Common myeloid progenitor, CD34-positive (primary cell): Measurements from ENCODE around the gene SLC23A3.

Experiments used
- CTCF ChIA-PET: fragments of 350-600 bp; sonication (Branson Sonifier 250); formaldehyde crosslinking; loops from one replicate; lab custom pipeline; 2021; ENCODE audit warnings: antibody characterized with exemption; lab: Charles Lee
- POLR2A ChIA-PET: fragments of 350-600 bp; sonication (Branson Sonifier 250); formaldehyde crosslinking; loops from one replicate; lab custom pipeline; 2021; ENCODE audit warnings: antibody characterized with exemption; lab: Charles Lee
- DNase-seq, 3 donors: peaks; one replicate each; pipeline versions ENCODE4 v3.0.0 to v3.0.0-alpha.2; 2013
- H3K27ac ChIP-seq, 2 experiments: 1 replicate in 1 of 2; 2 replicates in 1 of 2; pipeline ENCODE4 v1.7.0; 2013; ENCODE audit warnings: inconsistent platforms in 2 of 2, low read length in 2 of 2, mild to moderate bottlenecking in 2 of 2, low read depth in 1 of 2, moderate library complexity in 1 of 2; ENCODE audit not compliant: severe bottlenecking in 2 of 2, insufficient read depth in 1 of 2, poor library complexity in 1 of 2
- H3K27me3 ChIP-seq, 5 experiments: replicated peaks in 2 of 5; 1 replicate in 3 of 5; 2 replicates in 2 of 5; pipeline versions ENCODE4 v1.6.1 to v1.7.0; 2013; ENCODE audit warnings: low read length in 4 of 5, mild to moderate bottlenecking in 2 of 5, moderate library complexity in 2 of 5, inconsistent platforms in 1 of 5; ENCODE audit not compliant: insufficient read depth in 5 of 5, control insufficient read depth in 4 of 5
- H3K36me3 ChIP-seq, 4 experiments: 1 replicate in 2 of 4; 2 replicates in 2 of 4; pipeline versions ENCODE4 v1.6.1 to v1.7.0; 2013; ENCODE audit warnings: low read length in 3 of 4, control low read depth in 1 of 4, mild to moderate bottlenecking in 1 of 4; ENCODE audit not compliant: control insufficient read depth in 4 of 4, insufficient read depth in 4 of 4
- H3K4me1 ChIP-seq, 4 experiments: 1 replicate in 3 of 4; 2 replicates in 1 of 4; pipeline versions ENCODE4 v1.6.1 to v1.7.1; 2013; ENCODE audit warnings: low read length in 3 of 4, mild to moderate bottlenecking in 3 of 4, control low read depth in 1 of 4, inconsistent platforms in 1 of 4, moderate library complexity in 1 of 4; ENCODE audit not compliant: control insufficient read depth in 4 of 4, insufficient read depth in 4 of 4; ENCODE audit errors: control extremely low read depth in 1 of 4
- H3K4me3 ChIP-seq, 7 experiments: 1 replicate in 4 of 7; 2 replicates in 3 of 7; pipeline versions ENCODE4 v1.5.1 to v1.7.0; 2013; ENCODE audit warnings: mild to moderate bottlenecking in 7 of 7, low read length in 6 of 7, moderate library complexity in 6 of 7, inconsistent platforms in 2 of 7, low read depth in 2 of 7, control low read depth in 1 of 7; ENCODE audit not compliant: insufficient read depth in 4 of 7, control insufficient read depth in 1 of 7; ENCODE audit errors: extremely low read depth in 1 of 7
- H3K9me3 ChIP-seq, 5 experiments: 1 replicate in 4 of 5; 2 replicates in 1 of 5; pipeline versions ENCODE4 v1.6.1 to v1.7.1; 2013; ENCODE audit warnings: low read length in 4 of 5, mild to moderate bottlenecking in 2 of 5, inconsistent platforms in 1 of 5, low read depth in 1 of 5, moderate library complexity in 1 of 5; ENCODE audit not compliant: control insufficient read depth in 4 of 5, insufficient read depth in 2 of 5; ENCODE audit errors: control extremely low read depth in 1 of 5
- WGBS: methylation state at CpG from one replicate; pipeline ENCODE4 v1.1.5; 2013; ENCODE audit not compliant: insufficient coverage; 5-methylcytosine and 5-hydroxymethylcytosine counted together

Gene SLC23A3

DNA sequence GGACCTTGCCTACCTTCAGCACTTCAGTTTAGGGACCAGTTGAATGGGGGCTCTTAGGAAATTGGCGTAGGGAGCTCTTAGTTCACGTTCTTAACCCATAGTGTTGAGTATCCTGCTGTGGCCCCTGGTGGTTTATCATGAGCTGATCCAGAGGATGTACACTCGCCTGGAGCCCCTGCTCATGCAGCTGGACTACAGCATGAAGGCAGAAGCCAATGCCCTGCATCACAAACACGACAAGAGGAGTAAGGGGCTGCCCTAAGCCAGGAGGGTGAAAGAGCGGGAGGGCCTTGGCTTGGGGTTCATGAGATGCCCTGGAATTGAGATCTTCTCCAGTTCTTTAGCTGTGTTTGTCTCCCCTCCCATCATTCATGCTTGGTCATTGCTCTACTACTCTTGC lies 11.1 kb upstream of the SLC23A3 start:
- Histone ChIP-seq H3K36me3 (peaks cover 10 to 58% (median 50%) of the 10 kb centered on the region in 4 experiments), H3K27ac (peak overlapping the region in 1 of 2 experiments; percentile 8), H3K4me1 (peaks cover 7 to 62% (median 44%) of the 10 kb centered on the region in 4 experiments), H3K9me3 (no peaks in the 10 kb centered on the region), H3K27me3 (no peaks in the 10 kb centered on the region), H3K4me3 (no peak overlapping the region)
- ChIA-PET POLR2A (no interaction called here), CTCF (interaction anchor here (0.8 to 7.4 kb wide), 10 partner anchors 10 to 97 kb away, joined by 3 to 84 read pairs (median 4); partner anchors contain the start of genes SLC23A3 and ZFAND2B)
- 90% methylated on average over 4 of the region's 5 CpGs for WGBS
- no peak for DNase-seq

DNA sequence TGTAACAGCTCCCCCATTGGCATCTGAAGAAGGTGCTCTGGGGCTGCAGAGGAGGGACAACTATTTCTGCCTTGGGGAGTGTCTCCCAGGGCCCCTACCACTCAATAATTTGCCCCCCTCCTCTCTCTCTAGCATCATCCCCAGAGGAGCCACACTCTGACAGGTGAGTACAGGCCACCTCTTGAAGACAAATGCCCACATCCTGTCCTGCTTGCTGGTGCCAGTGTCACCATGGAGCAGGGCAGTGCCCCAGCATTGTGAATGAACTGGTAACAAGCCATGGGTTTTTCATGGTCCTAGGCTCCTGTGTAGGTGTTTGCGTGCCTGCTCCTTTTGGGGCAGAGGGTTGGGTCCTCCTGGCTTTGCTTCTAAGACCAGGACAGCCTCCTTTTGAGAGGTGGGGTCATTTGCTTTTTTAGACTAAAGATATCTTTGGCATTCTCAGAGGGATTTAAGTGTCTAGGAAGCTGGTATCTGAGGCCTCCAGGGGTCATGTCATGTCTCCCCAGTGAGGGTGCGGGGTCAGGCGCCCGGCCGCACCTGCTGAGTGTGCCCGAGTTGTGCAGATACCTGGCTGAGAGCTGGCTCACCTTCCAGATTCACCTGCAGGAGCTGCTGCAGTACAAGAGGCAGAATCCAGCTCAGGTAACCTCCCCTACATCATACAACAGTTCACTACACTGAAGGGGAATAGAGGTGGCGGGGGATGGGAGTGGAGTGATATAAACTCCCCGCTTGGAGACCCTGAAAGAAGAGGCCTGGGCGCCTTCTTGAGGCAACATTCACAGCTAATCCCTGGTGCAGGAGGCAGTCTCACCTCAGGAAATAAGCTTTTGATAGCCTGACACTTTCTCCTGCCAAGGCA lies 10.0 kb upstream of the SLC23A3 start:
- POLR2A ChIA-PET, result interaction anchor here (0.6 kb wide), 1 partner anchor 32 kb away, joined by 4 read pairs; no protein-coding TSS in a partner anchor
- no peak for DNase-seq
- CTCF ChIA-PET, result interaction anchor here (0.8 to 7.4 kb wide), 9 partner anchors 9 to 30 kb away, joined by 3 to 84 read pairs (median 4); partner anchors contain the start of genes SLC23A3 and ZFAND2B
- no peaks in the 10 kb centered on the region for H3K27me3 ChIP-seq
- H3K4me3 ChIP-seq, result peak overlapping the region in 4 of 7 experiments; percentile 75 to 95 (median 88)
- H3K36me3 ChIP-seq, result peaks cover 12 to 53% (median 49%) of the 10 kb centered on the region in 4 experiments
- peaks cover 12 to 69% (median 51%) of the 10 kb centered on the region in 4 experiments for H3K4me1 ChIP-seq
- no peaks in the 10 kb centered on the region for H3K9me3 ChIP-seq
- no peak overlapping the region for H3K27ac ChIP-seq
- 99% methylated on average over 6 of the region's 9 CpGs for WGBS

DNA sequence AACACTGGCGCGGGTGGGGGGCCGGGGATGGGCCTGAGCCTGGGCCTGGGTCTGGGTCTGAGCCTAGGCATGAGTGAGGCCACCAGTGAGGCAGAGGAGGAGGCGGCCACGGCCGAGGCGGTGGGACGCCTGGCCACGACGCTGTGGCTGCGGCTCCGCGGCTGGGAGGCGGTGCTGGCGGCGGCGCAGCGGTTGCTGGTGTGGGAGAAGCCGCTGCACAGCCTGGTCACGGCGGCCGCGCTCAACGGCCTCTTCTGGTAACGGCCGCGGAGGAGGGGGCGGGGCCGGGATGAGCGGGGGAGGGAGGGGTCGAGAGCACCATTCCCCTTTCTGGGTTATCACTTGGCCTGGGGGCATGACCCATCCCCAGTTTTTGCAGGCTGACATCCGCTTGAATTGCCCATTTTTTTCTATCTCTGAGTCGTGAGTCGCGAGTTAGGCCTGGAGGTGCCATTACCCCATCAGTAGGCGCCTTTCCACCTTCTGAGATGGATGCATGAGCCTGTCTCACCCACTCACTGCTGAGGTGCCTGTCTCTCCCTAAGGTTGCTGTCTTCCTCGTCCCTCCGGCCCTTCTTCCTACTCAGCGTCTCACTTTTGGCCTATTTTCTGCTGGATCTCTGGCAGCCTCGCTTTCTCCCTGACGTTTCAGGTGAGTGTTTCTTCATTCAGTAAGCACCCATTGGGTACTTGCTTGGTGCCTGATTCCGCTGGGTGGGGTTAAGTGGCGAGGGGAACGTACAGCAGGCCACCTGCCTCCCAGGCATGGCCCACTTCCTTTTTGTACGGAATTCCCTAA lies 8.7 kb upstream of the SLC23A3 start:
- ChIA-PET POLR2A (no interaction called here), CTCF (interaction anchor here (0.9 to 7.4 kb wide), 6 partner anchors 7 to 31 kb away, joined by 3 to 84 read pairs (median 22); partner anchors contain the start of genes SLC23A3 and ZFAND2B)
- 3% methylated on average over 29 of the region's 45 CpGs for WGBS
- H3K4me1 ChIP-seq, result peaks cover 12 to 72% (median 51%) of the 10 kb centered on the region in 4 experiments
- peaks cover 12 to 57% (median 47%) of the 10 kb centered on the region in 4 experiments for H3K36me3 ChIP-seq
- H3K27me3 ChIP-seq, result no peaks in the 10 kb centered on the region
- no peak for DNase-seq
- peak overlapping the region; percentile 12 to 94 for H3K27ac ChIP-seq
- peak overlapping the region; percentile 59 to 95 (median 75) for H3K4me3 ChIP-seq
- no peaks in the 10 kb centered on the region for H3K9me3 ChIP-seq

DNA sequence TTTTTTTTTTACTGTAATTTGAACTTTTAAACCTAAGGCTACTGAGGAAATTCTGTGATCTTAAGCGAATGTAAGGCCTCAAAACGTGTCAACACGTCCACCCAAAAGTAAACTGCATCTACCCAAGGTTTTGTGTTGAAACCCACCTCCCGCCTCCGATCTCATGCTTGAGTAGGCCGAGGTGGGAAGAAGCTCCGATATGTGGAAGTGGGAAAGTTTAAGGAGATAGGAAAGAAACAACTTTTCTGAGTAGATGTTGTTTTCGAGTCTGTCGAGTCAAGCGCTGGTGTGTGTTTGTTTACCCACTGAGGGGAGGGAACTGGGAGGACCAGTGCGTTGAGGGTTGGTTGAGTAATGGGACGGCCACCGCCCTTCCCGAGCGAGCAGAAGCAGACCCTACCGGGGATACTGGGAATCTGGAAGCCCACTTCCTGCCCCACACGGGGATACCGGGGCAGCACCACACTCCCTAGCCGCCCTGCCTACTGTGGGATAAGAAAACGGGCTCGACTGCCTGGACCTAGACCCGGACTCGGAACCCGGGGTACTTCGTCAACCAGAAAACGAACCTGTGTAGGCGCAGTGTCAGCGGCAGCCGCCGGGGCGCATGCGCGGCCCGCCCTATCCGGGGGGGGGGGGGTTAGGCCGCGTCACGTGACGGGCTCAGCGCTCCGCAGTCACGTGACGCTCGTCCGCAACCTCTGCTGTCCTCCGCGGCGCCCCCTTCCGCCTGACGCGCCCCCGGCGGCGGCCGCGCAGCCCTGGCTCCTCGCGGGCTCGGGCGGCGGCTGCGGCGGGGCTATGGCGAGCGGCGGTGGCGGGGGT lies 7.9 kb upstream of the SLC23A3 start, which contains the start of gene RETREG2:
Gene RETREG2 (plus strand): TSS at position 724 of the 825 bp plus-strand sequence. CDS start 78 bp downstream, at position 802.
- under 1% methylated on average over 57 of the region's 67 CpGs for WGBS
- peak; percentile 92 to 95 (median 95) for DNase-seq
- Histone ChIP-seq H3K27ac (peak within 1 kb of the TSS; percentile 62 to 94), H3K4me1 (peaks cover 12 to 65% (median 50%) of the 10 kb centered on the region in 4 experiments), H3K4me3 (peak within 1 kb of the TSS; percentile 74 to 95 (median 75)), H3K27me3 (no peaks in the 10 kb centered on the region), H3K36me3 (peaks cover 10 to 57% (median 42%) of the 10 kb centered on the region in 4 experiments), H3K9me3 (no peaks in the 10 kb centered on the region)
- ChIA-PET CTCF (interaction anchor here (1.8 to 9.4 kb wide), 4 partner anchors 15 to 36 kb away, joined by 6 to 238 read pairs (median 58); partner anchors contain the start of genes ABCB6, NHEJ1 and ZFAND2B), POLR2A (interaction anchor here (0.6 kb wide), 1 partner anchor 40 kb away, joined by 3 read pairs; no protein-coding TSS in a partner anchor)

- peak; percentile 81 to 89 (median 86) for DNase-seq
- POLR2A ChIA-PET, result interaction anchor here (0.8 to 1.4 kb wide), 2 partner anchors 27 to 69 kb away, joined by 3 to 4 read pairs; partner anchors contain the start of genes GLB1L and STK16
- H3K36me3 ChIP-seq, result peaks cover 12 to 55% (median 40%) of the 10 kb centered on the region in 4 experiments
- peaks cover 12 to 57% (median 46%) of the 10 kb centered on the region in 4 experiments for H3K4me1 ChIP-seq
- H3K4me3 ChIP-seq, result peak within 1 kb of the TSS; percentile 74 to 95 (median 75)
- CTCF ChIA-PET, result interaction anchor here (1.0 to 9.4 kb wide), 10 partner anchors 11 to 118 kb away, joined by 3 to 238 read pairs (median 6); partner anchors contain the start of genes ABCB6, NHEJ1 and ZFAND2B
- peak within 1 kb of the TSS; percentile 62 to 94 for H3K27ac ChIP-seq
- H3K9me3 ChIP-seq, result no peaks in the 10 kb centered on the region
- no peaks in the 10 kb centered on the region for H3K27me3 ChIP-seq
- WGBS, result 0% methylated on average over 60 of the region's 69 CpGs
Measured at GRCh38 chr2:219176818-219177551, 7.2 kb upstream of the SLC23A3 start, which contains the start of gene CNPPD1. CNPPD1 (minus strand) TSS chr2:219176925; CDS start chr2:219176828, 97 bp downstream.
